GM19438 (cell line): Measurements from ENCODE around the gene ELP2.
"Not testable (repeated sequence)": the region's sequence is repeated elsewhere in the genome, so short reads cannot be mapped to it uniquely, and the experiment has no call there.

Source experiments
- ATAC-seq: cut with Tn5 transposase; IDR thresholded peaks from one replicate; pipeline ENCODE4 v1.9.1; 2021; ENCODE audit warnings: low read depth; ENCODE audit not compliant: unreplicated experiment

The ELP2 gene, protein sequence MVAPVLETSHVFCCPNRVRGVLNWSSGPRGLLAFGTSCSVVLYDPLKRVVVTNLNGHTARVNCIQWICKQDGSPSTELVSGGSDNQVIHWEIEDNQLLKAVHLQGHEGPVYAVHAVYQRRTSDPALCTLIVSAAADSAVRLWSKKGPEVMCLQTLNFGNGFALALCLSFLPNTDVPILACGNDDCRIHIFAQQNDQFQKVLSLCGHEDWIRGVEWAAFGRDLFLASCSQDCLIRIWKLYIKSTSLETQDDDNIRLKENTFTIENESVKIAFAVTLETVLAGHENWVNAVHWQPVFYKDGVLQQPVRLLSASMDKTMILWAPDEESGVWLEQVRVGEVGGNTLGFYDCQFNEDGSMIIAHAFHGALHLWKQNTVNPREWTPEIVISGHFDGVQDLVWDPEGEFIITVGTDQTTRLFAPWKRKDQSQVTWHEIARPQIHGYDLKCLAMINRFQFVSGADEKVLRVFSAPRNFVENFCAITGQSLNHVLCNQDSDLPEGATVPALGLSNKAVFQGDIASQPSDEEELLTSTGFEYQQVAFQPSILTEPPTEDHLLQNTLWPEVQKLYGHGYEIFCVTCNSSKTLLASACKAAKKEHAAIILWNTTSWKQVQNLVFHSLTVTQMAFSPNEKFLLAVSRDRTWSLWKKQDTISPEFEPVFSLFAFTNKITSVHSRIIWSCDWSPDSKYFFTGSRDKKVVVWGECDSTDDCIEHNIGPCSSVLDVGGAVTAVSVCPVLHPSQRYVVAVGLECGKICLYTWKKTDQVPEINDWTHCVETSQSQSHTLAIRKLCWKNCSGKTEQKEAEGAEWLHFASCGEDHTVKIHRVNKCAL

DNA sequence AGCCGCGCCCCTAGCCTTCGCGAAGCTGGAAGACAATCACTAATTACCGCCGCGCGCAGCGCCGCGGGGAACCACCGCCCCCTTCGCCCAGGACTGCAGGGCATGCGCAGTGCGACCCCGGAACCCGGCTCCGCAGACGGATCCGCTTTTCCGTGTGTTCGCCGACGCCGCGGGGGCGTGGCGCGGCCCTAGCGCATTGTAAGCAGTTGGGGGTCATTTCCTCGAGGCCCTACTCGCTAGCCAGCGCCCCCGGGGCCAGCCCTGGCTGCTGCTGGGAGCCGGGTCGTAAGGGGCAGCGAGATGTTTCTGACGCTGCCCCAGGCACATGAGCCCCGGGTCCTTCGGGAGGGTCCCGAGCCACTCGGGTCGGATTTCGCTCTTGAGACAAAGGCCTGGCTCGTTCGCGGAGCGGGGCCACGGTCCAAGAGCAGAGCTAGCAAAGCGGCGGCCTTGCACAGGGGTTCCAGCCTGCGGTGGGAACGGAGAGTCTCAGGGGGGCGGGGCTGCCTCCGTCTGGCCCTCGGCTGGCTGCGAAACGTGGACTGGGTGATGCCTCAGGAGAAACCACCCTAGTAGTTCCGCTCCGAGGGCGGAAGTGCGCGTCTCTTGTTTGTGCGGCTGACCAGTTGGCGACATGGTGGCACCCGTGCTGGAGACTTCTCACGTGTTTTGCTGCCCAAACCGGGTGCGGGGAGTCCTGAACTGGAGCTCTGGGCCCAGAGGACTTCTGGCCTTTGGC, at the start of gene ELP2, which contains the start of gene SLC39A6:
TSS of gene ELP2 (plus strand) at position 600 of the 739 bp plus-strand sequence. CDS start at position 635, 35 bp downstream.
TSS of gene SLC39A6 (minus strand) at position 41 of the 739 bp plus-strand sequence. CDS start 2,333 bp downstream, outside the sequence.
- peak; percentile 91 for ATAC-seq

DNA sequence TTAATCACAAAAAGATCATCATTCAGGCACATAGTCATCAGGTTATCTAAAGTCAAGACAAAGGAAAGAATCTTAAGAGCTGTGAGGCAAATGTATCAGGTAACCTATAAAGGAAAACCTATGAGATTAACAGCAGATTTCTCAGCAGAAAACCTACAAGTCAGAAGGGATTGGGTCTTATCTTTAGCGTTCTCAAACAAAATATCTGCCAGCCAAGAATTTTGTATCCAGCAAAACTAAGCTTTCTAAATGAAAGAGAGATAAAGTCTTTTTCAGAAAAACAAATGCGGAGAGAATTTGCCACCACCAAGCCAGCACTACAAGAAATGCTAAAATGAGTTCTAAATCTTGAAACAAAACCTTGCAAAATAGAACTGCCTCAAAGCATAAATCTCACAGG, 48.6 kb upstream of the ELP2 start:
- not testable (repeated sequence) for ATAC-seq

DNA sequence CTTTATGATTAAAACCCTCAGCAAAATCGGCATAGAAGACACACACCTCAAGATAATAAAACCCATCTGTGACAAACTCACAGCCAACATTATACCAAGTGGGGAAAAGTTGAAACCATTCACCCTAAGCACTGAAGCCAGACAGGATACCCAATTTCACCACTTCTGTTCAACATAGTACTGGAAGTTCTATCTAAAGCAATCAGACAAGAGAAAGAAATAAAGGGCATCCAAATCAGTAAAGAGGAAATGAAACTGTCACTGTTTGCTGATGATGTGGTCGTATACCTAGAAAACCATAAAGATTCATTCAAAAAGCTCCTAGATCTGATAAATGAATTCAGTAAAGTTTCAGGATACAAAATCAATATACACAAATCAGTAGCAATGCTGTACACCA, 46.0 kb upstream of the ELP2 start:
- no peak for ATAC-seq

DNA sequence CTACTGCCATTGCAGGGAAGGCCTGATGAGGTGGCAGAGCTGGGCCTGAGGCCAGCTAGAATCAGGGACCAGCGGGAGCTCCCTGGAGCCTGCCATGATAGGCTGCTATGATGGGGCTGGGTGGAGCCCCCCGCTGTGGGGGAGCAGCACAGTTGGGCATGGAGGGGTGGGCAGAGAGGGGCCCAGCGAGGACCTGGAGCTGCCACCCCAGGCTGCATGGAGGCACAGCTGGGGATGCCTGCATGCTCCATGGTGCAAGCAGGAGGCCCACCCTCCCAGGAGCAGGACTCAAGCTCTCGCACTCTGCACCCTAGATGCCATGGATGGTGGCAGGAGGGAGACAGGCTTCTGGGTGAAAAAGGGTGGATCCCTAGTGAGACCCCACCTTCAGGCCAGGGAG, 44.5 kb upstream of the ELP2 start:
- ATAC-seq = no peak

DNA sequence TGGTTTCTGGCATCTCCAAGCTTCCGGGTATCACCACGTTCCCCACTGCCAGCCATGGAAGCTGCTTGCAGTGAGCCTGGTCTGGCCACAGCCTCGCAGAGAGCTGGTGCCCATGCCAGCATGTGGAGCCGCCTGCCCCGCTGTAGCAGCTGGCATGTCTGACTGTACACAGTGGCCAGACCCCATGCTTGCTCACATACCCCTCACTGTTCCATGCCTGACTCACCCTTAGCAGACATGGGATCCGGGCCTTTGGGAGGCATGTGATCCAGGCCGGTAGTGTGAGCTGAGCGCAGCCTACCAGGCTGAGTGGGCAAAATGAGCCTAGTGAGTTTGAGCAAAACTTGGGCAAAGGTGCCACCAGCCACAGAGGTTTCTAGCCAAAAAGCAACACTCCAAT, 43.5 kb upstream of the ELP2 start:
- no peak for ATAC-seq

DNA sequence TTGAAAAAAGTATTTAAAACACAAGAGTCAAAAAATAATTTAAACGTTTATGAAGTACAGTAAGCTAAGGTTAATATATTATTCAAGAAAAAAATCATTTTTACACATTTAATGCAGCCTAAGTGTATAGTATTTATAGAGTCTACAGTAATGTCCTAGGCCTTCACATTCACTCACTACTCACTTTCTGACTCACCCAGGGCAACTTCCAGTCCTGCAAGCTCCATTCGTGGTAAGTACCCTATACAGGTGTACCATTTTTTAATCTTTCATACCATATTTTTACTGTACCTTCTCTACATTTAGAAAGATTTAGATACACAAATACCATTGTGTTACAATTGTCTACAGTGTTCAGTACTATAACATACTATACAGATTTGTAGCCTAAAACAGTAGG, 41.4 kb upstream of the ELP2 start:
- no peak for ATAC-seq

DNA sequence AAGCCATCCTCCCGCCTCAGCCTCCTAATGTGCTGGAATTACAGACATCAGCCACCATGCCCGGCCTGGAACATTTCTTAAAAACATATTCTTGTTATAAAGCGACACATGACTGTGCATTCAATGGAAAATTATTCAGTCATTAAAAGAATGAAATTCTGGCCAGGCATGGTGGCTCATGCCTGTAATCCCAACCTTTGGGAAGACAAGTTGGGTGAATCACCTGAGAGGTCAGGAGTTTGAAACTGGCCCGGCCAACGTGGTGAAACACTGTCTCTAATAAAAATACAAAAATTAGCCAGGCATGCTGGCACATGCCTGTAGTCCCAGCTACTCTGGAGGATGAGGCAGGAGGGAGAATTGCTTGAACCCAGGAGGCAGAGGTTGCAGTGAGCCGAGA, 40.7 kb upstream of the ELP2 start:
- no peak for ATAC-seq

DNA sequence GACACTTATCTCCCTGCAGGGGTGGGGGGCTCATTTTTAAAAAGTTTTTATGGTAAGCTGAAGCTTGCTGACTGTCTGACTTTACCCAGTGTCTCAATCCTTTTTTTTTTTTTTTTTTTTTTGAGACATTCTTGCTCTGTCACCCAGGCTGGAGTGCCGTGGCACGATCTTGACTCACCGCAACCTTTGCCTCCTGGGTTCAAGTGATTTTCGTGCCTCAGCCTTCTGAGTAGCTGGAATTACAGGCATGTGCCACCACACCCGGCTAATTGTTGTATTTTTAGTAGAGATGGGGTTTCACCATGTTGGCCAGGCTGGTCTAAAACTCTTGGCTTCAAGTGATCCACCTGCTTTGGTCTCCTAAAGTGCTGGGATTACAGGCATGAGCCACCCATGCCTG, 37.6 kb upstream of the ELP2 start:
- not testable (repeated sequence) for ATAC-seq

DNA sequence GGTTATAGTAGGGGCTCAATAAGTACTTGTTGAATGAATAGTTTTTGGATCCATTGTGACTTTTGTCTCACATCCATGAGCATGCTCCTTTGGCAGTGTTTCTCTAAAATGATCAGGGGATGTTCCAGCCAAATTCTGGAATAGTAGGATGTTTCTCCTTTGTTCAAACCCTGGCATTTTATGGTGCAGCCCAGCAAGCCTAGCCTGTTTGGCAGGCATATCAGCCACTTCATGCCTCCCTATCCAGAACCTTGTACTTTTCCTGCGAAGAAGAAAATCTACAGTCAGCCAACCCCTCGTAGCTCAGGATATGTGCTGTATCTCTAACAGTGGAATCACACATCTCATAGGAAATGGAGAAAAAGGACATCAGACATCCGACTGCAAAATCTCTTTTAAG, 35.3 kb upstream of the ELP2 start:
- ATAC-seq = no peak

DNA sequence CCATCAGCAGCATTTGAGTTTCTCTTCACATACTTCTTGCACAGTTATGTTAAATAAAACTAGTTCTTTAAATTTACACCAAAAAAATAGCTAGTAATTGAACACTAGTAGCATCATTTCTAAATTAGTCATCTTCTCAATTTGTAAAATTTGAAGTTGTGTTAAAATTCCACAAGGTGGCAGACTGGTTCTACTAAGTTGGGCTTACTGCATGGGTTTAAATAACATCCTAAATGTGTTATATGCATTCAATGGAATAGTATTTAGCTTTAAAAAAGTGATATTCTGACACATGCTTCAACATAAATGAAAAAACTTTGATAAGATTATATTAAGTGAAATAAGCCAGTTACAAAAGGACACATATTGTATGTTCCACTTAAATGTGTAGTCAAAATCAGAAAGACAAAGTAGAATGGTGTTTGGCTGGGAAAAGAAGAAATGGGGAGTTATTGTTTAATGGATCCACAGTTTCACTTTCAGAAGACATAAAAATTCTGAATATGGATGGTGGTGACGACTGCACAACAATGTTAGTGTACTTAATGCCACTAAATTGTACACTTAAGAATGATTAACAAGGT, 33.7 kb upstream of the ELP2 start:
- ATAC-seq = no peak

DNA sequence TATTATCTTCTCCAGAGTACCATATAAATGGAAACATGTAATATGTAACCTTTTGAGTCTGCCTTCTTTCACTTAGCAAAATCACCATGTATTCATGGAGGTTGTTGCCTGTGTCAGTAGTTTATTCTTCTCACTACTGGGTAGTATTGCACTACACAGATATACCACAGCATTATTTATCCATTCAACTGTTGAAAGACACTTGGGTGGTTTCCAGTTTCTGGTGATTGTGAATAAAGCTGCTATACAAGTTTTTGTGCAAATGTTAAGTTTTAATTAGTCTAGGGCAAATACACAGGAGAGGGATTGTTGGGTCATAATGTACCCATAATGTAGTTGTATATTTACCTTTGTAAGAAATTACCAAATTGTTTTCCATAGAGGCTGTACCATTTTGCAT, 32.7 kb upstream of the ELP2 start:
- ATAC-seq = no peak

DNA sequence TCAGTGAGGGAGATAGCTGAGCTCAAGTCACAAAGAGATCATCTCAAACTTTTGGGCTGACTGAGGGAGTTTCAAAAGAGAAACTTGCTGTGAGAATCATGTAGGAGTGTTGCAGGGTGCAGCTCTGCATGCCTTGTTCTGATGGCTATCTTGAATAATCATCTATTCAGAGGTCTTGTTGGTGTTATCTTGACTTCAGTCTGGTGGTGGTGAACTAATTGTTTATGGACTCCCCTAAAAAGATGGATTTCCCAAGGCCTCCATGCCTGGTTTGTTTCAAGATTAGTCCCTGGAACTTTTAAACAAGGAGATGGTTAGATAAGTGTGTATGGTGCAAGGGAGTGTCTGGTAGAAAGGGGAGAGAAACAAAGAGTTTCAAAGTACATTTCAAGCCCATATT, 30.4 kb upstream of the ELP2 start:
- ATAC-seq = no peak

DNA sequence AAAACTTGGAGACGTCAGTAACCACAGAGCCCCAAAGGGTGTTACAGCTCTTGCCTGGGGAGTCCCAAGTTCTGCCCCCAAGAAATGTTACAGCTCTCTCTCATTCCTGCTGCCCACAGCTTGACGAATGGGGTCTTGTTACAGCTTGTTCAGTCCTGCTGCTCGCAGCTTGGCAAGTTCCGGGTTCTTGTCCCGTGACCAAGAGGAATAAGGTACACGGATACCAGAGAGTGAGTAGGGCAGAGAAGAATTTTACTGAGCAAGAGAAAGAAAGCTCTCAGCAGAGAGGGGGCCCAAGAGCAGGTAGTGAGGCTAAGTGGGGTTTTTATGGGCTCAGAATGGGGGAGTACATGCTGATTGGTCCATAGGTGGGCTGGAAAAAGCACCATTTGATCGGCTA, 27.8 kb upstream of the ELP2 start:
- ATAC-seq = no peak

DNA sequence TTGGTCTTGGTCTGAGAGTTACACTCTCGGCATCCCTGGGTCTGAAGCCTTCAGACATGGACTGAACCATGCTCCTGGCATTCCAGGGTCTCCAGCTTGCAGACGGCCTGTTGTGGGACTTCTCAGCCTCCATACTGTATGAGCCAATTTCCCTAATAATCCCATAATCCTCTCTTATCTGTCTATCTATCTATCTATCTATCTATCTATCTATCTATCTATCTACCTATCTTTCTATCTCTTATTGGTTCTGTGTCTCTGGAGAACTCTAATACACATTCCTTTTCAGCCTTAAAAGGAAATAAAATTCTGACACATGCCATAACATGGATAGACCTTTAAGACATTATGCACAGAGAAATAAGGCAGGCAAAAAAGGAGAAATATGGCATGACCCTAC, 24.9 kb upstream of the ELP2 start:
- ATAC-seq = no peak

DNA sequence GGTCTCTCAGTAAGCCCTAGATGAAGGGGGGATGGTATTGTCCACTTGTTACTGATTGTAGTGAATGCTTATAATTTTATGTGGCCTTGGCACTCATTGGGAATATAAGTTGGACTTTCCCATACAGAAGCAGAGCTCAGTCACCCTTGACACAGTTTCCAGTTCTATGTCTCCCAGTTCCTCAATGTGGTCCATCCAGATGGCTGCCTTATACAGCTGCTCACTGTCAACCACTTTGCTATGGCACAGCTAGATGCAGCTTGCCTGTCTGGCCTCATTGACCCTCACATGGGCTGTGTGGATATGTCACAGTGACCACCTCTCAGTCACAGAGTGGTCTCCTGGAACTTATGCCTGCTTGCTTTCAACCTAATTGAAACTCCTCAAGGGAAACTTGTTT, 22.2 kb upstream of the ELP2 start:
- no peak for ATAC-seq

DNA sequence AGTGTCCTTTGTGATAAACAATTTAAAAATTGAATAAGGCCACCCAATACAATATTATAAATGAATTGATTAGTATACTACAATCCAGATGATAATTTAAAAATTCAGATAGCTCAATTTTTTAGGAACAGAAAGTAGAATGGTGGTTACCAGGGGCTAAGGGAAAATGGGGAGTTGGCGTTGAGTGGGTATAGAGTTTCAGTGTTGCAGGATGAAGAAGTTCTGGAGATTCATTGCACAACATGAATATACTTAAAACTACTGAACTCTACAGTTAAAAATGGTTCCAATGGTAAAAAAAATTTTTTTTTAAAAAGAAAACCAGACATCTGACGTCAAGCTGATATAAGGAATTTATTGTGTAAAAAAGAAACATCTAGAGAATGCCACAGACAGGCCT, 21.5 kb upstream of the ELP2 start:
- no peak for ATAC-seq

DNA sequence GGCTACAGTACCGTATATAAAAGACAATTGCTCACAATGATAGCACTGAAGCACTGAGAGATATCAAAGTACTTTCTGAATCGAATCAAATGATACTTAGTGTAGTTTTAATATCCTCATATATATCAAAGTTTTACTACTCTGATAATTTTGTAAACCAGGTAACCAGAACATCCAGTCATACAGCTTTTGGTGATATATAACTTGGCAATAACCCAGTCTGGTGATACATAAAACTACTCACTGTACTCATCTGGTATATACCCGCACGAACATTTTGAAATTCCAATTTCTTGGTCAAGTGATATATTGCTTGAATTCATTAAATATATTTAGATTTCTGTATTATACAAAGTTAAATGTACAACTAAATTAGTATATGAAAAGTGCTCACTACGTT, 21.1 kb upstream of the ELP2 start:
- ATAC-seq = no peak

DNA sequence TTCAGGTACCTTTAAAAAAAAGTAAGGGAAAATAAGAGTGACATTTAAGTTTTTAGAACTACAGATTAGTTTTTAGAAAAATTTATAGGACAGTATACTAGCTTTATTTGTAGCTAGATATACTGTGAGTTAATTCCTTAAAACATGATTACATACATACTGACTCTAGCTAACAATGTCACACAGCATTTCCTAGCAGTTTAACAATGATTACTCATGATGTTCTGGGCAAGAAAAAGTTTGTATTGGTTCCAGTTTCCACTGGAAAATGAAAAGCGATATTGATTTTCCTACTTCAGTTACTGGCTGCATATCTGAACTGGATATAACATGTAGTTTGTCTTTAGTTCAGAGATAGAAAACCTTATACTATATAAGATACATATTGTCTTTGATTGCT, 20.0 kb upstream of the ELP2 start:
- ATAC-seq = no peak

DNA sequence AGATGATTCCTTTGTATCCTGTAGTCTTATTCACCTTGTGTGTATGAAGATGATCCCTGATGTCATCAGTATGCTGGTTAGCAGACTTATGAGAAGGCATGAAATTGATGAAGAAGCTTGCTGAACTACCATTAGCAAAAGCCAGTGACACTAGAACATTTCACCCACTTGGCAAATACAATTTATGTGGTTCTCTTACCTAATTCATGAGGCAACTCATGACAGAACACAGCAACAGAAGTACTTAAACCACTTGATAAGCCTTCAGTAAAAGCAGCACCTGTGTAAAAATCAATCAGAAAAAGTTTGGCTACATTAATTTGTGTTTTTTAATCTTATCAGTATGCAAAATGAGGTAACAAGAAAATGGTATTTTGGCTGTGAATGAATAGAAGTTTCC, 17.4 kb upstream of the ELP2 start:
- no peak for ATAC-seq

DNA sequence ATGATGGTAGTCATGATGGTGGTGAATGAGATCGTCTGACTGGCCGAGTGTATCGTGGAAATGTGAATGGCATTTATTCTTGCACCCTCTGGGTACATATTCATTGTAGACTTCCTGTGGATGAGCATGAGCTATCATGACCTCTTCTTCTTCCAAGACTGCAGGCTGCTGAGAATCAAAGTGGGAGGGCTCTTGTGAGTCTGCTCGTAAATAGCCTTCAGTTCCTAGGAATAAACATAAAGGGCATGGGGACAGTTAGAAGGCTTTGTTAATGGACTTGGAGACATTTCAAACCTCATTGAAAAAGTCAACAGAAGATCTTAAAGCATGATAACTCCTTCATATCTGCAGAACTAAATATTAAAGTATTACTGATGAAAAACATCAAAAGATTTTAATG, 15.4 kb upstream of the ELP2 start:
- ATAC-seq = no peak

DNA sequence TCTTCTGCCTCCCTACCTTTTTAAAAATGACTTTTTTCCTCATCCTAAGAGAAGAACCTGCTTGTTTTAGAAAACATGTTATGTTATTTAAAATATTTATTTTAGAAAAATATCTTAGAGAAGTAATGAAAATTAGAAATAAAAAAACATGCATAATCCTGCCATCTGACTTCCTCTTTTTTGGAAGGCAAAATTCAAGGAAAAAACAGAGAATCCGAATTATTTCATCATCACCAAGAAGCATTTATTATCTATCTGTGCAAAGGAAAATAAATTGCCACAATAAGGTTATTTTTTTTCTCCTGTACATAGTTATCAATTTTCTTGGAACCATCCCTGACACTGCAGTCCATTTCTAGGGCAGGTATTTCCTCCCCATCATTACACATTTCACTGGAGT, 15.0 kb upstream of the ELP2 start:
- ATAC-seq = no peak
